Fibroblast of lung (primary cell): ENCODE measurements around the gene PFN1. TPM values are rescaled to one million over a fixed set of nuclear protein-coding genes. Genes with fewer than 3 reads are reported as not detected.

Source experiments
- DNase-seq, 2 donors: peaks; one replicate each; pipeline versions ENCODE4 v3.0.0 to v3.0.0-alpha.2; 2010; ENCODE audit warnings: low read depth in 2 of 2
- H2AFZ ChIP-seq: 2 replicates; pipeline ENCODE4 v1.5.1; 2012; ENCODE audit warnings: low read length, control low read depth, inconsistent platforms
- H3K27ac ChIP-seq: 2 replicates; pipeline ENCODE4 v1.5.1; 2011; ENCODE audit warnings: low read length, control low read depth; ENCODE audit not compliant: insufficient read depth
- H3K27me3 ChIP-seq: 2 replicates; pipeline ENCODE4 v1.5.1; 2011; ENCODE audit warnings: mild to moderate bottlenecking, low read length; ENCODE audit not compliant: control insufficient read depth, insufficient read depth
- H3K36me3 ChIP-seq: 2 replicates; pipeline ENCODE4 v1.5.1; 2011; ENCODE audit warnings: low read length; ENCODE audit not compliant: control insufficient read depth, insufficient read depth
- H3K4me1 ChIP-seq: 2 replicates; pipeline ENCODE4 v1.5.1; 2011; ENCODE audit warnings: low read length; ENCODE audit not compliant: control insufficient read depth, insufficient read depth; ENCODE audit errors: extremely low read depth
- H3K4me2 ChIP-seq: 2 replicates; pipeline ENCODE4 v1.5.1; 2011; ENCODE audit warnings: low read length, control low read depth; ENCODE audit not compliant: insufficient read depth; ENCODE audit errors: extremely low read depth
- H3K4me3 ChIP-seq, 4 experiments: fragments of 200-600 bp in 1 of 4; sonication (generic) in 1 of 4; replicated peaks in 1 of 4; 2 replicates each; pipeline ENCODE4 v1.5.1; 2011 to 2016; ENCODE audit warnings: low read length in 4 of 4, low read depth in 3 of 4, mild to moderate bottlenecking in 3 of 4, control low read depth in 2 of 4, inconsistent platforms in 1 of 4, mixed read lengths in 1 of 4; ENCODE audit not compliant: insufficient read depth in 1 of 4; ENCODE audit errors: control extremely low read depth in 1 of 4
- H3K79me2 ChIP-seq: 2 replicates; pipeline ENCODE4 v1.5.1; 2012; ENCODE audit warnings: mild to moderate bottlenecking, low read length, inconsistent platforms; ENCODE audit not compliant: control insufficient read depth, insufficient read depth
- H3K9ac ChIP-seq: 2 replicates; pipeline ENCODE4 v1.5.1; 2011; ENCODE audit warnings: mild to moderate bottlenecking, low read length, control low read depth; ENCODE audit not compliant: insufficient read depth
- H3K9me3 ChIP-seq: 2 replicates; pipeline ENCODE4 v1.5.1; 2012; ENCODE audit warnings: low read depth, low read length; ENCODE audit not compliant: control insufficient read depth, insufficient read depth
- H4K20me1 ChIP-seq: 2 replicates; pipeline ENCODE4 v1.5.1; 2011; ENCODE audit warnings: low read length; ENCODE audit not compliant: control insufficient read depth, insufficient read depth; ENCODE audit errors: extremely low read depth
- EZH2 ChIP-seq: IDR thresholded peaks from 2 replicates; pipeline ENCODE4 v1.5.1; 2012; ENCODE audit warnings: low read length, control low read depth, mild to moderate bottlenecking; ENCODE audit errors: missing control alignments
- polyA plus RNA-seq, 2 donors: library from polyadenylated mRNA; depleted of rRNA in 1 of 2; stranded (reverse) in 1 of 2; unstranded in 1 of 2; fragments of >200 nt; gene quantifications; 2 replicates each; pipeline ENCODE4 v1.2.1, GENCODE V29; 2011 to 2012; ENCODE audit warnings: missing spikeins in 1 of 2
- total RNA-seq: library from RNA; depleted of rRNA; stranded (reverse); fragments of >200 nt; gene quantifications from 2 replicates; pipeline ENCODE4 v1.2.1, GENCODE V29; 2014
- TF ChIP-seq, protein P1 (sequence below), 2 donors: IDR thresholded peaks in 1 of 2; conservative IDR thresholded peaks in 1 of 2; 1 replicate in 1 of 2; 2 replicates in 1 of 2; pipeline ENCODE4 v1.5.1; 2011 to 2012; ENCODE audit warnings: low read length in 2 of 2, control low read depth in 1 of 2, inconsistent platforms in 1 of 2, low read depth in 1 of 2, mild to moderate bottlenecking in 1 of 2

PFN1 gene
- total and polyA plus RNA-seq, 2 donors (not counting 1 experiment from before 2014, with no cell fraction given) = 422 to 870 TPM

DNA sequence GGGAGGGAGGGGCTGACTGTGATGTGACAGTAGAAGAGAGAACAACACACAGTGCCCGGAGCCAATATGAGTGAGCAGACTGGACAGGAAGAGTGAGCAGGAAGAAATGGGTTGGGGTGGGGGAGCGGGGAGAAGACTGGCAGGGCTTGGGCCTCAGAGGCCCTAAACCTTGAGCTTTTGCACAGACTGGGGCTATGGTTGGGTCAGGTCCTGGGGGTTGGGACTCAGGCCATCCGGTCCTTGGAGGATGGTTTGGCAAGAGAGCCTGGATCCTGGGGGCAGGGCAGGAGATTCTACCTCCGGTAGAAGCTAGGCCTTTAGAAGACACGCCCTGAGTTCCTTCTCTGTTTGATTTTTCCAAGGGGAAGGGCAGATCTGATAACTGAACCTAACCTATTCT lies 38.1 kb upstream of the PFN1 start:
- H4K20me1 ChIP-seq = no peaks in the 10 kb centered on the region
- H3K27me3 ChIP-seq = no peaks in the 10 kb centered on the region

DNA sequence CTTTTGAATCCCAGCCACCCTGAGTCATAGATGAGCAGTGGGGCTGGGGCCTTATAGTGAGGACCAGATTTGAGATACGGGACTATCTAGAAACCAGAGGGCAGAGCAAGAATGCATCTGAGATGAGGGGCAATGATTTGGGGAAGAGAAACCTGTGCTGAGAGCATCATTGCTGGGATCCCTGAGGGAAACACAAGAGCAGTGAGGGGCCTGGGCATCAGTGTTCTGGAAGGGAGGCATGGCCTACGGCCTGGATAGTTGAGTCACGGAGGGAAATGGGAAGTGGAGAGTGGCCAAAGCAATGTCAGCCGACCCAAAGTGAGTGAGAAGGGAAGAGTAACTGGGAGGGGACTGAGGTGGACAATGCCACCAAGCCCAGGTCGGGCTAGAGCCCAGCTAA lies 34.0 kb upstream of the PFN1 start:
- no peak for TF ChIP-seq EZH2
- TF ChIP-seq, protein P1, sequence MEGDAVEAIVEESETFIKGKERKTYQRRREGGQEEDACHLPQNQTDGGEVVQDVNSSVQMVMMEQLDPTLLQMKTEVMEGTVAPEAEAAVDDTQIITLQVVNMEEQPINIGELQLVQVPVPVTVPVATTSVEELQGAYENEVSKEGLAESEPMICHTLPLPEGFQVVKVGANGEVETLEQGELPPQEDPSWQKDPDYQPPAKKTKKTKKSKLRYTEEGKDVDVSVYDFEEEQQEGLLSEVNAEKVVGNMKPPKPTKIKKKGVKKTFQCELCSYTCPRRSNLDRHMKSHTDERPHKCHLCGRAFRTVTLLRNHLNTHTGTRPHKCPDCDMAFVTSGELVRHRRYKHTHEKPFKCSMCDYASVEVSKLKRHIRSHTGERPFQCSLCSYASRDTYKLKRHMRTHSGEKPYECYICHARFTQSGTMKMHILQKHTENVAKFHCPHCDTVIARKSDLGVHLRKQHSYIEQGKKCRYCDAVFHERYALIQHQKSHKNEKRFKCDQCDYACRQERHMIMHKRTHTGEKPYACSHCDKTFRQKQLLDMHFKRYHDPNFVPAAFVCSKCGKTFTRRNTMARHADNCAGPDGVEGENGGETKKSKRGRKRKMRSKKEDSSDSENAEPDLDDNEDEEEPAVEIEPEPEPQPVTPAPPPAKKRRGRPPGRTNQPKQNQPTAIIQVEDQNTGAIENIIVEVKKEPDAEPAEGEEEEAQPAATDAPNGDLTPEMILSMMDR (conservative IDR thresholded peaks at IDR 0.05 in 1 of 2, IDR thresholded peaks at IDR 0.05 in 1 of 2; ENCODE audit: low read depth in 1 of 2, low read length in 2 of 2) = no peak
- DNase-seq = no peak
- Histone ChIP-seq H3K4me3 (no peak overlapping the region), H3K9ac (no peak overlapping the region), H3K9me3 (no peaks in the 10 kb centered on the region), H2AFZ (no peak overlapping the region), H3K27me3 (no peaks in the 10 kb centered on the region), H3K79me2 (peaks cover 8% of the 10 kb centered on the region), H3K36me3 (peaks cover 23% of the 10 kb centered on the region), H4K20me1 (no peaks in the 10 kb centered on the region), H3K4me2 (no peak overlapping the region), H3K4me1 (no peaks in the 10 kb centered on the region), H3K27ac (no peak overlapping the region)

More for the DNA sequence above, 38.1 kb upstream of the PFN1 start:
- peak overlapping the region; percentile 81 to 98 (median 85) for H3K4me3 ChIP-seq
- TF ChIP-seq, protein P1 (conservative IDR thresholded peaks at IDR 0.05 in 1 of 2, IDR thresholded peaks at IDR 0.05 in 1 of 2; ENCODE audit: low read depth in 1 of 2, low read length in 2 of 2) = no peak
- TF ChIP-seq EZH2 = no peak
- H3K9ac ChIP-seq = no peak overlapping the region
- H3K27ac ChIP-seq = peak overlapping the region; percentile 87
- H3K4me1 ChIP-seq = peaks cover 7% of the 10 kb centered on the region
- peaks cover 7% of the 10 kb centered on the region for H3K36me3 ChIP-seq
- peaks cover 8% of the 10 kb centered on the region for H3K79me2 ChIP-seq
- H2AFZ ChIP-seq = peak overlapping the region; percentile 90
- no peak for DNase-seq
- no peaks in the 10 kb centered on the region for H3K9me3 ChIP-seq
- H3K4me2 ChIP-seq = peak overlapping the region; percentile 94

DNA sequence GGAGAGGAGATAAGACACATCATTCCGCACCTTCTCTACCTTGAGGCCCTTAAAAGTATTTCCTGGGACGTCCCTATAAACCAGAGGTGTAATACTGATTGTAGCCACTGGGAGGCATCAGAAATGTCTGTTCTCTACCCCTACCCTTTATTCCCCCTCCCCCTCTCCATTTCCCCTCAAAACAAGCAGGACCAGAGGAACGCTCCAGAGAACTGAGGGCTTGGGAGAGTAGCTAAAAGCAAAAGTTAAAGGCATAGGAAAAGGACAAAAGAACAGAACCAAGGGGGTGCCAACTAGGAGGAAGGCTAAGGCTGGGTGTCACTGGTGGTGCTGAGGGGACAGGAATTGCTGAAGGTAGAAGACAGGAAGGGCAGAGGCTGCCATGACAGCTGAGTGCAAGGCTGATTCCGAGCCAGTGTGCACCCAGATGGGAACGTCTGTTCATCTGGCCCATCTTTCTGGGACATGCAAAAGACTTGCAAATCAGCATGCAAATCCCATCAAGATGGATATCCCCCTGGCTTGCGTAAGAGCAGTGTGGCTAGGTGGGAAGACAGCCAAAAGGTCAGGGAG lies 32.4 kb upstream of the PFN1 start:
- no peak overlapping the region for H2AFZ ChIP-seq
- H4K20me1 ChIP-seq = no peaks in the 10 kb centered on the region
- DNase-seq = peak; percentile 40 to 62

More for the DNA sequence above, 32.4 kb upstream of the PFN1 start:
- Histone ChIP-seq H3K4me3 (no peak overlapping the region), H3K79me2 (no peaks in the 10 kb centered on the region), H3K36me3 (peaks cover 24% of the 10 kb centered on the region), H3K4me2 (no peak overlapping the region), H3K27me3 (no peaks in the 10 kb centered on the region), H3K9me3 (no peaks in the 10 kb centered on the region), H3K4me1 (no peaks in the 10 kb centered on the region), H3K27ac (no peak overlapping the region), H3K9ac (no peak overlapping the region)
- TF ChIP-seq, protein P1 (conservative IDR thresholded peaks at IDR 0.05 in 1 of 2, IDR thresholded peaks at IDR 0.05 in 1 of 2; ENCODE audit: low read depth in 1 of 2, low read length in 2 of 2) = peak; percentile 63 to 75
- TF ChIP-seq EZH2 = no peak
